Mesendoderm (in vitro differentiated cells): ENCODE results near the gene RPRM.

ENCODE experiments used
- DNase-seq: peaks from one replicate; pipeline ENCODE4 v3.0.0; 2013
- H2AK5ac ChIP-seq: 2 replicates; pipeline ENCODE4 v1.6.1; 2013; ENCODE audit warnings: low read length, inconsistent platforms
- H2BK120ac ChIP-seq: 2 replicates; pipeline ENCODE4 v1.6.1; 2013; ENCODE audit warnings: low read depth, mild to moderate bottlenecking, low read length, moderate library complexity, mixed read lengths
- H2BK15ac ChIP-seq: replicated peaks from 2 replicates; pipeline ENCODE4 v1.6.1; 2013; ENCODE audit warnings: low read depth, mild to moderate bottlenecking, moderate library complexity
- H2BK5ac ChIP-seq: 2 replicates; pipeline ENCODE4 v1.6.1; 2013; ENCODE audit warnings: low read length, inconsistent platforms
- H3K18ac ChIP-seq: 2 replicates; pipeline ENCODE4 v1.6.1; 2013; ENCODE audit warnings: mild to moderate bottlenecking, low read length, mixed read lengths
- H3K23ac ChIP-seq: one replicate; pipeline ENCODE4 v1.6.1; 2013; ENCODE audit warnings: low read length
- H3K27ac ChIP-seq: 2 replicates; pipeline ENCODE4 v1.5.1; 2013; ENCODE audit warnings: low read depth, mild to moderate bottlenecking, inconsistent platforms, low read length, moderate library complexity
- H3K27me3 ChIP-seq: 2 replicates; pipeline ENCODE4 v1.6.1; 2013; ENCODE audit warnings: low read length, control low read depth, mild to moderate bottlenecking, inconsistent platforms; ENCODE audit not compliant: insufficient read depth, poor library complexity
- H3K36me3 ChIP-seq: 2 replicates; pipeline ENCODE4 v1.6.1; 2013; ENCODE audit warnings: low read length, inconsistent platforms; ENCODE audit not compliant: control insufficient read depth, insufficient read depth
- H3K4ac ChIP-seq: one replicate; pipeline ENCODE4 v1.6.1; 2013; ENCODE audit warnings: low read depth, mild to moderate bottlenecking, low read length, moderate library complexity
- H3K4me1 ChIP-seq: 2 replicates; pipeline ENCODE4 v1.6.1; 2013; ENCODE audit warnings: low read depth, low read length, inconsistent platforms; ENCODE audit not compliant: control insufficient read depth
- H3K4me2 ChIP-seq: 2 replicates; pipeline ENCODE4 v1.6.1; 2013; ENCODE audit warnings: low read length
- H3K4me3 ChIP-seq: 2 replicates; pipeline ENCODE4 v1.5.1; 2013; ENCODE audit warnings: mild to moderate bottlenecking, low read length
- H3K56ac ChIP-seq: one replicate; pipeline ENCODE4 v1.6.1; 2013; ENCODE audit warnings: low read length
- H3K79me1 ChIP-seq: 2 replicates; pipeline ENCODE4 v1.6.1; 2013; ENCODE audit warnings: low read length, inconsistent platforms
- H3K79me2 ChIP-seq: 2 replicates; pipeline ENCODE4 v1.6.1; 2013; ENCODE audit warnings: mild to moderate bottlenecking, low read length; ENCODE audit not compliant: control insufficient read depth, insufficient read depth
- H3K9ac ChIP-seq: 2 replicates; pipeline ENCODE4 v1.6.1; 2013; ENCODE audit warnings: low read length, inconsistent platforms
- H4K5ac ChIP-seq: one replicate; pipeline ENCODE4 v1.6.1; 2013; ENCODE audit warnings: low read length
- H4K8ac ChIP-seq: one replicate; pipeline ENCODE4 v1.6.1; 2013; ENCODE audit warnings: low read depth, mild to moderate bottlenecking, control low read depth, low read length, moderate library complexity
- WGBS: extraction: QIAGEN DNeasy Blood & Tissue Kit; methylation state at CpG from one replicate; pipeline ENCODE4 v1.1.7; 2013; ENCODE audit warnings: low lambda C conversion rate, missing lambda C conversion rate; ENCODE audit not compliant: insufficient coverage; ENCODE audit errors: extremely low coverage; 5-methylcytosine and 5-hydroxymethylcytosine counted together

RPRM gene

DNA sequence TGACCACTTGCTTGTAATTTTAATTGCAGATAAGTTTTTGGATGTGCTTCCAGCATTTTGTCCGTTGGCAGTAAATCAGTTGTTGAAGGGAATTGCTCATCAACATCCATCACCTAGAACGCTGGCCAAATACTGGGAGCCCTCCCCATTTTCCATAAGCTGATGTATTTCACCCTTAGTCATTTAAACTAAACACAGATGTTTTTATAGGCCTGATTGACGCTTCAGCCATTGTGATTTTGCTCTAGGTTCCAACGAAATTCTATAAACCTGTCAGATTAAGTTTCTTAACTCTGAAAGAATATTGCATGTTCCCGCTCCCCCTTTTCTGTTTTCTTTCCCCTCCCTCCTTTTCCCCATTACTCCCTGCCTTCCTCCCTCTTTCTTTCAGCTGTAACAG is 1.0 kb upstream of the RPRM start:
- no CpG with 5 or more reads among the region's 5 CpGs for WGBS
- H2BK5ac ChIP-seq, result no peak overlapping the region
- no peaks in the 10 kb centered on the region for H3K79me1 ChIP-seq
- no peak overlapping the region for H2AK5ac ChIP-seq
- no peak overlapping the region for H4K5ac ChIP-seq
- H3K4me1 ChIP-seq, result peaks cover 4% of the 10 kb centered on the region
- H3K79me2 ChIP-seq, result no peaks in the 10 kb centered on the region
- H2BK120ac ChIP-seq, result no peak overlapping the region
- H3K4me2 ChIP-seq, result no peak overlapping the region
- H3K56ac ChIP-seq, result peak overlapping the region; percentile 31
- H3K18ac ChIP-seq, result no peak overlapping the region
- H3K4me3 ChIP-seq, result no peak overlapping the region
- H3K4ac ChIP-seq, result no peak overlapping the region
- DNase-seq, result no peak
- H3K27ac ChIP-seq, result no peak overlapping the region
- no peaks in the 10 kb centered on the region for H3K27me3 ChIP-seq
- peak overlapping the region; percentile 13 for H3K9ac ChIP-seq
- no peaks in the 10 kb centered on the region for H3K36me3 ChIP-seq
- H2BK15ac ChIP-seq, result no peak overlapping the region
- H4K8ac ChIP-seq, result no peak overlapping the region
- H3K23ac ChIP-seq, result no peak overlapping the region

DNA sequence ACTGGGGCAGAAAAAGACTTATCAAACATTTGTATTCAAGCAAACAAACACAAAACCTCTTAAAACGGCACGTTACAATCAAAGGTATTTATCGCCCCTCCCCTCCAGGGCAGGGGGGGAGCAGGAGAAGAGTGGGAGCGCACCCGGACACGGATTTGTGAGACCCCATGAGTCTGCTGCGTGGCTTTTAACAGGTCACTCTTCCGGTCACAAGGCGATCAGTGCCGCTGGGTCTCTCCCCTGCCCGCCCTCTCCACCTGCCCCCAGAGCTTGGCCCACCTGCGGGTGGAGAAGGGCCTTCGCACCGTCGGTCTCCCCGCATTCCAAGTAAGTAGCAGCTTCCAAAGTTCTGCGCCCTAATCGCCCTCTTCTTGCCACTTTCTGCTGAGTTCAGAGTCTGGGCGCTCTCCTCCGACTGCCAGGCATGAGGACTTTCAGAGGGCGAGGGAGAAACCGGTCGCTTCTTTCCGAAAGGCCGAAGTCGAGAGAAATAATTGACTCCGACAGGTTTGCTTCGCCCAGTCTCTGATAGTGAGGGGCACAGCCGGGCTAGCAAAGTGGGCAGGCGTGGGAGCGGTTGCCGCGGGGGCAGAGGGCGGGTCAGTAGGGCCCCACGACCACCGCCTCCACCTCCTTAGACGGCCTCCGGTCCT is 800 bp downstream of the RPRM start:
- Histone ChIP-seq H3K23ac (peak overlapping the region; percentile 71), H3K4ac (no peak overlapping the region), H3K27ac (peak overlapping the region; percentile 67), H2BK120ac (no peak overlapping the region), H3K79me2 (no peaks in the 10 kb centered on the region), H4K5ac (no peak overlapping the region), H3K56ac (peak overlapping the region; percentile 92), H3K79me1 (no peaks in the 10 kb centered on the region), H4K8ac (no peak overlapping the region), H3K27me3 (no peaks in the 10 kb centered on the region), H3K4me1 (peaks cover 8% of the 10 kb centered on the region), H3K9ac (peak overlapping the region; percentile 73), H3K4me2 (peak overlapping the region; percentile 93), H3K36me3 (no peaks in the 10 kb centered on the region), H2BK15ac (no peak overlapping the region), H2AK5ac (no peak overlapping the region), H3K18ac (peak overlapping the region; percentile 12), H2BK5ac (no peak overlapping the region), H3K4me3 (peak overlapping the region; percentile 58)
- no CpG with 5 or more reads among the region's 38 CpGs for WGBS
- peak; percentile 81 for DNase-seq

GRCh38 chr2:153476816-153477635 is 1.5 kb downstream of the RPRM start:
- Histone ChIP-seq H3K27ac (peak overlapping the region; percentile 67), H2AK5ac (no peak overlapping the region), H3K4me1 (peaks cover 8% of the 10 kb centered on the region), H3K27me3 (no peaks in the 10 kb centered on the region), H3K79me1 (no peaks in the 10 kb centered on the region), H3K18ac (peak overlapping the region; percentile 12), H2BK120ac (no peak overlapping the region), H3K4me3 (peak overlapping the region; percentile 58), H3K4me2 (peak overlapping the region; percentile 93), H2BK15ac (no peak overlapping the region), H3K79me2 (no peaks in the 10 kb centered on the region), H3K36me3 (no peaks in the 10 kb centered on the region), H4K5ac (no peak overlapping the region), H3K23ac (no peak overlapping the region), H3K9ac (peak overlapping the region; percentile 73), H3K4ac (peak overlapping the region; percentile 66), H4K8ac (no peak overlapping the region), H2BK5ac (no peak overlapping the region), H3K56ac (peak overlapping the region; percentile 92)
- peak; percentile 76 for DNase-seq
- no CpG with 5 or more reads among the region's 38 CpGs for WGBS

DNA sequence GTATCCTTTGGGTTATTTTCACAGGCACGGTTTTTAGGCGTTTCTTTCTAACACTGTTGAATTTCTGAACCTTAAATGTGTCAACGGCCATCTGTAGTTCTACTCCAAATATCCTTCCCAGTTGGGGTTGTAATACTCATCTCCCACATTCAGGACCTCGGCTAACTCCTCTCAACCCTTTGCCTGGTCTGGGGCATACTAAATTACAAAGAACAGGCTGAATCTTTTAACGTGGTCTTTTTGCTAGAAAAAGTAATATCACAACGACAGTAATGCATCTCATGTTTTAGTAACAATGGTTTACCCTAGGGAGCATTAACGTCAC is 2.1 kb downstream of the RPRM start:
- Histone ChIP-seq H2BK120ac (no peak overlapping the region), H3K79me2 (no peaks in the 10 kb centered on the region), H2BK5ac (no peak overlapping the region), H3K4me2 (no peak overlapping the region), H3K4ac (peak overlapping the region; percentile 66), H4K5ac (no peak overlapping the region), H3K9ac (peak overlapping the region; percentile 73), H3K56ac (peak overlapping the region; percentile 74), H4K8ac (no peak overlapping the region), H3K36me3 (no peaks in the 10 kb centered on the region), H3K4me1 (peaks cover 8% of the 10 kb centered on the region), H3K79me1 (no peaks in the 10 kb centered on the region), H3K18ac (no peak overlapping the region), H2BK15ac (no peak overlapping the region), H2AK5ac (no peak overlapping the region), H3K27ac (peak overlapping the region; percentile 9), H3K4me3 (no peak overlapping the region), H3K23ac (no peak overlapping the region), H3K27me3 (no peaks in the 10 kb centered on the region)
- WGBS, result no CpG with 5 or more reads among the region's 7 CpGs
- peak; percentile 57 for DNase-seq

DNA sequence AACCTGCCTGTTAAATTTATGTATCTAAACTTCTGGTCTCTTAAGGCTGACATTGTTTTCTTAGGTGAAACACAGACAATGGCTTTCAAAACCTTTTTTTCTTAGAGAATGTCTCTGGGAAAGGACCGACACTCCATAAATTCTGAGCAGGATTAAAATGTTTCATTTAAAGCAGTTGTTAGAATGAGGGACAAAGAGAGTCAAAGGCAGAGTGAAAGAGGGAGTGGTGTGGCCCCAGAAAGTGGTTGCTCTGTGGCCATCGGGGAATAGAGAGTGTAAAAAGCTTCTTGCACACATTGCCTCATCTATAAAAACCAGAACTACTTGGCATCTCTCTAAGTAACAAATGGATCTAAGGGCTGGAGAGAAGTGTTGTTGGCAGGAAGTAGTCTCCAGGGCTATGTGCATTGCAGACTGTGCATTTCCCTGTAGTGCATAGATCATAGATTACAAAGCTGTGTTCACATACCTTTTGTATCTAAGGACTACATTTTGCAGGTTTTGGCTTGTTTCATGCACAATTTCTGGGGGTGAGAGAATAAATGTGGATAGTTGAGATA is 3.6 kb downstream of the RPRM start:
- Histone ChIP-seq H4K8ac (no peak overlapping the region), H2BK5ac (no peak overlapping the region), H3K4ac (no peak overlapping the region), H3K4me3 (no peak overlapping the region), H3K27me3 (no peaks in the 10 kb centered on the region), H3K23ac (no peak overlapping the region), H2AK5ac (no peak overlapping the region), H3K79me1 (no peaks in the 10 kb centered on the region), H3K56ac (peak overlapping the region; percentile 37), H3K9ac (no peak overlapping the region), H4K5ac (no peak overlapping the region), H3K4me2 (no peak overlapping the region), H2BK120ac (no peak overlapping the region), H3K18ac (no peak overlapping the region), H3K79me2 (no peaks in the 10 kb centered on the region), H3K36me3 (no peaks in the 10 kb centered on the region), H2BK15ac (no peak overlapping the region), H3K4me1 (peaks cover 8% of the 10 kb centered on the region), H3K27ac (no peak overlapping the region)
- WGBS, result no CpG with 5 or more reads among the region's 2 CpGs
- no peak for DNase-seq
